GM11168 (cell line): ENCODE measurements around the gene HOXB6.

Source experiments
- in situ Hi-C: fragments of 300-500 bp; cut with MboI; formaldehyde crosslinking; loops from one replicate; pipeline ENCODE4 v1.12.0; 2022; ENCODE audit warnings: low sequenced_read_pairs; ENCODE audit not compliant: unreplicated experiment

Gene HOXB6

DNA sequence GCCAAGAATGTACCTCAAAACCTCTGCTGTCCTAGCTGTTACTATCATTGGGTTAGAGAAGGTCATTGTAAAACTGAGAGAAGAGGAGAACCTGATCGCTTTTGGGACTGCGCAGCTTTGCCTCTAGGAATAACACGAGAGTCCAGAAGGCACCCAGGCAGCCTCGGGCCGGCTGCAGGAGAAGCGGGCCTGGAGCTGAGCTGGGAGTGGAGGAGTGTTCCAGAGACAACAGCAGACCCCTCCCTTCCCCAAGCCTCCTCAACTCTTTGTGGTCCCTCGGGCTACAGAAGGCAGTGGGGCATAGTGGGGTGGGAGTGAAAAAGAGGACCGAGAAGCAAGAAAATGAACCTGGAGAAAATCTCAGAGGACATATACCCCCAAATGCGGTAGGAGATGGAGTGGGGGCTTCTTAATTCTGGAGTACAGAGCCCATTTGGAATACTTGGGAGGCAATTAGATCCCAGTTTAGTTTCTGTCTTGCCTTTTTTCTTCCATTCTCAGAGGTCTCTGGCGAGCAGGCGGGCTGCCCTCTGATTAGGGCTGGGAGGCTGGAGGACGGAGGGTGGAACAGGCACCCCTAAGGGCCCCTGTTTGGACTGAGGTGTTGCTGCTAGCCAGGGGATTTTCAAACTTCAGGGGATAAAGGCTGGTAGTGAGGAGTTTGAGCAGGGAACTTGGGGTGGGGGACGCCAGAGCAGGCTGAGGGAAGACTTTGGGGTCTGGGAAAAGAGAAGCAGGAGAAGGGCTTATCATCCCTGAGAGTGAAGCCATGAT is 46.5 kb downstream of the HOXB6 start:
- in situ Hi-C loops: no loop called here

GRCh38 chr17:48556576-48557401 is 48.0 kb downstream of the HOXB6 start:
- in situ Hi-C loops: no loop called here

DNA sequence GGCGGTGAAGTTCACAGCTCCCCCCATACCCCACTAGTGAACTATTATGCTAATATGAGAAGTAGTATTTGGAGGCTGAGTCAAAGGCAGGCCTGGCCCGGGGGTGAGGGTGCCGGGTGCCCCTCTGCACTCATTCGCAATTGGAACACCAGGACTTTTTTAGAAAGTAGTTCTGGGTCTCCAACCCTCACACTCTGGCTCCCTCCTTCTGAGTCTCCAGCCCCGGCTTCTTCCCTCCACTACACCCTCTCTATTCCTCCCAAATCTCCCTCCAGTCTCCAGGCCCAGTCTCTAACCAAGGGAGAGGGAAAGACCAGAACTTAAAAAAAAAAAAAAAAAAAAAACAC is 48.6 kb downstream of the HOXB6 start:
- in situ Hi-C loops: no loop called here

- in situ Hi-C loops: no loop called here
Measured at GRCh38 chr17:48555258-48556228, 49.2 kb downstream of the HOXB6 start.

GRCh38 chr17:48554412-48555257 is 50.2 kb downstream of the HOXB6 start:
- in situ Hi-C loops: no loop called here

DNA sequence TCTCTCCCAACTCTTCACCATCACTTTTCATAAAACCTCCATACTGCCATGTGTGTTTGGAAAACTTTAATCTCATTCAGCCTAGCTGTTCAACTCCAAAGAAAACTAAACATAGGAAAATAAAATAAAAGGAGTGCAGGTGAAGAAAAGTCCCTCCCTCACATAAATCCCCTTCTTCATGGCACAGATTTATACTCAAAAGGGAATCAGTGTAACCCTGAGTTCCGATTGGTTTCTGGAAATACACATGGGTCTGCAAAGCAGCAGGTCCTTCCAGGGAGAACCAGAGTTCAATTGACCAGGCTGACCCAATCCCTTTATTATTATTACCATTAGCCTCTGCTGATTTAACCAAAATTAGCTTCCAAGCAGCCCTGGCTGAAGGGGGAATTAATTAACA is 51.0 kb downstream of the HOXB6 start:
- in situ Hi-C loops: no loop called here

- in situ Hi-C loops: no loop called here
Measured at GRCh38 chr17:48553190-48553547, 51.6 kb downstream of the HOXB6 start.

- in situ Hi-C loops: no loop called here
Measured at GRCh38 chr17:48552466-48553189, 52.2 kb downstream of the HOXB6 start.

DNA sequence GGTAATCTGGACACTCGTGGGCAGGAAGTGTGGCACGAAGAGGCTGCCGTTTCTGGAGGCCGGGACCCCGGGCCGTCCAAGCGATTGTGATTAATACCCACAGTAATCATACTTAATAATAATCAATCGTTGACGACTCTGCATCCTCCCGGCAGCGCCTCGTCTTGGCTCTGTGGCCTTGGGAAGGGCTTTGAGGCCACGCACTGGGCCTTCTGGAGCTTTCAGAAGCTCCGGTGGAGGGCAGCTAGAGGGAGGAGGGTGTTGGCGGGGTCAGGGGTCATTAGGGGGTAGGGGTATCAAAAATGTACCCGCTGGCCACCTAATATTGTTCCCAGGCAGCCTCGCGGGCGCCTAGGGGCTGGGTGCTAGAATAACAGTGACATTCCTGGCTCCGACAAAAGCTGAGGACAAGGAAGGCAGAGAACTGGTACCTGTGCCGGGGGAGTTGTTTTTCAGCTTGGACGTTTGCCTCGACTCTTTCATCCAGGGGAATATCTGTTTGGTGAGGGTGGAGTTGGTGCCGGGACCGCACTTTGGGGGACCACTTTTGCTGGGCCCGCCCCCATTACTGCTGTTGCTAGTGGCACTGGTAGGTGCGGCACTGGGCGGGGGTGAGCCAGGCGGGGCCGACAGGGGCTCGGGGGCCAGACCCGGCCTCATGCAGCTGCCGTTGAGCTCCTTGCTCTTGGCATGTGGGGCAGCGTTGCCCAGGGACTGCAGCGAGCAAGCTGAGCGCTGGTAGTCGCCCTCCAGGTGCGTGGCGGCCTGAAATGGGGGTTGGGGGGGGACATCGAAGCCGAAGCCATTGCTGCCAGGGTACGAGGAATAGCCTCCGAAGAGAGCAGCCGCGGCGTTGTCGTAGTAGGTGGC is 53.0 kb downstream of the HOXB6 start:
- in situ Hi-C loops: no loop called here

DNA sequence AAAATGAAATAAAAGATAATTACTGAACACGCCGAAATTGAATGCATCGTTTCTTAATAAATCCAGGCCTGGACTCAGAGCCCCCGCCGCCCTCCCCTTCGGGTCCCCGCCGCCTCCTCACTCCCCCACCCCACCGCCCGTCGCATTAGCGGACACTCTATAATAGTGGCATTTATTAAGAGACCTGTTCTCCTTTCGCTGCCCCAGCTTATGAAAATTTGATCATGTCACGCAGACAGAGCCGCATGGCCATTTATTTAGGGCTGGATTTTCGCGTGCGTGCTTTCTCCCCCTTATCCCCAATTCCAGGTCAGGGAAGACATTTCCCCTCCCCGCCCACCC is 53.6 kb downstream of the HOXB6 start:
- in situ Hi-C loops: no loop called here

- in situ Hi-C loops: no loop called here
Measured at GRCh38 chr17:48550502-48551213, 54.1 kb downstream of the HOXB6 start.

- in situ Hi-C loops: no loop called here
Measured at GRCh38 chr17:48549914-48550501, 54.8 kb downstream of the HOXB6 start.

DNA sequence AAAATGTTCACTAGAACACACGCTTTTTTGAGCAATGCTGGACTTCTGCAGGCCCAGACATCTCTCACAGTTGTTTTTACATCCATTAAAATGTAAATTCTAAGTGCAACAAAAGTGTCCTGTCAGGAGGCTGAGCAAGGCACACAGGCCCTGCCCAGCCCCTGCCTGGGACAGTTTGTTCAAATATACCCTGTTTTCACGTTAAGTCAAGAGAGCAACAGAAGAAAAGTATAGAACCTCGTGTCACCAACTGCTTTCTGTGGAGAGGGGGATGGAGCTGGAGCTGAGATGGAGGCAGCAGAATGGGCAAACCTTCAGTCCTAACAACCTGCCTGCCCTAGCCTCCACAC is 55.5 kb downstream of the HOXB6 start:
- in situ Hi-C loops: no loop called here

- in situ Hi-C loops: no loop called here
Measured at GRCh38 chr17:48548523-48549280, 56.1 kb downstream of the HOXB6 start.

DNA sequence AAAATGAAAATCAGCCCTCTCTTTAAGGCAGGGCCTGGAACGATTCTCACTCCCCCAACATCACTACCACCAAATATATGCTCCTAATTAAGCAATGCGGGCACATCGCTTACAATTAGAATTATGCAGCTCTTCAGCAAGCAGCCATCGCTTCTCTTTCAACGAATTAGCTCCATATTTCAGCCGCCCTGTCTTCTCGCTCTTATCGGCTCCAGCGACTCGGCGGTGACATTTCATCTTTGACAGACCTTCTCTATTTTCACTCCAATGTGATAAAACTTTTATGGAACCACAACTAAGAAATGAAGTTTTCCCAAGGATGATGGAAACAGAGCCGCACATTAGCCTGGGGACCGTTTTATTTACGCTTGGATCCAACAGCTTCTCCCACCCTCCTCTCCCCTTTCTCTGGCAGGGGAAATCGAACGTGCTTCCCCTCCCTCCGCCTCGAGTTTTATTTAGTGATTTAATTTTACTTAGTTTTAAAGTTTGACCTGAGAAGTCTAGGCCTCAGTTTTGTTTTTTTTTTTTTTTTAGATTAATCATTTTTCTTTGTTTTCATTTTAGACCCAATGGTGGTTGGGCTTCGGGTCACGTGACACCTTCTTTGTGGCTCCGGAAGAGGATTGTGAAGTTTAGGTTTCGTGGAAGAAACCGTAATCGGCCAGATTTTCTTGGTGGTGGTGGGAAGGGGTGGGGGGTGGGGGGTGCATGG is 56.8 kb downstream of the HOXB6 start:
- in situ Hi-C loops: no loop called here
